ENCODE results near the gene LRP1. TPM values are rescaled to one million over a fixed set of nuclear protein-coding genes. Genes with fewer than 3 reads are reported as not detected.

Gene LRP1
- total and polyA plus RNA-seq, 2 experiments from 2014 or later: 47.8 to 76.8 TPM

GRCh38 chr12:57214398-57214781 is 86.1 kb downstream of the LRP1 start:
- Histone ChIP-seq H3K4me3 (no peak overlapping the region), H3K4me2 (no peak overlapping the region), H3K36me3 (replicated peaks; ENCODE audit: insufficient read depth, low read depth) (no peaks in the 10 kb centered on the region), H3K79me2 (no peaks in the 10 kb centered on the region), H3K4me1 (ENCODE audit: insufficient read depth) (peaks cover 29% of the 10 kb centered on the region), H3K27me3 (peaks cover 47% of the 10 kb centered on the region), H3K9me2 (replicated peaks; ENCODE audit: insufficient read depth) (no peaks in the 10 kb centered on the region), H3K9me3 (ENCODE audit: low read depth) (no peaks in the 10 kb centered on the region), H3K27ac (no peak overlapping the region), H2AFZ (no peak overlapping the region), H4K20me1 (ENCODE audit: insufficient read depth, poor library complexity, severe bottlenecking) (no peaks in the 10 kb centered on the region)
- DNase-seq (ENCODE audit: low spot score): peak; percentile 82
- TF ChIP-seq EZH2phosphoT487 (IDR thresholded peaks at IDR 0.05; ENCODE audit: low read depth, severe bottlenecking, unreplicated experiment): no peak
- peak; percentile 61 for TF ChIP-seq CTCF (IDR thresholded peaks at IDR 0.05; ENCODE audit: poor library complexity)
- TF ChIP-seq EZH2 (IDR thresholded peaks at IDR 0.05; ENCODE audit: borderline replicate concordance): no peak
- 11% methylated on average over 10 of the region's 14 CpGs for WGBS (ENCODE audit: low lambda C conversion rate, missing lambda C conversion rate)

- no peaks in the 10 kb centered on the region for H3K9me3 ChIP-seq (ENCODE audit: low read depth)
- no peak overlapping the region for H3K27ac ChIP-seq
- TF ChIP-seq CTCF (IDR thresholded peaks at IDR 0.05; ENCODE audit: poor library complexity) (no peak), EZH2phosphoT487 (IDR thresholded peaks at IDR 0.05; ENCODE audit: low read depth, severe bottlenecking, unreplicated experiment) (no peak), EZH2 (IDR thresholded peaks at IDR 0.05; ENCODE audit: borderline replicate concordance) (no peak)
- no peak overlapping the region for H3K4me3 ChIP-seq
- no peaks in the 10 kb centered on the region for H3K9me2 ChIP-seq (replicated peaks; ENCODE audit: insufficient read depth)
- H3K4me1 ChIP-seq (ENCODE audit: insufficient read depth): peaks cover 36% of the 10 kb centered on the region
- no peak overlapping the region for H3K4me2 ChIP-seq
- H3K27me3 ChIP-seq: peaks cover 53% of the 10 kb centered on the region
- DNase-seq (ENCODE audit: low spot score): no peak
- no peaks in the 10 kb centered on the region for H3K36me3 ChIP-seq (replicated peaks; ENCODE audit: insufficient read depth, low read depth)
- no peaks in the 10 kb centered on the region for H3K79me2 ChIP-seq
- H2AFZ ChIP-seq: no peak overlapping the region
- H4K20me1 ChIP-seq (ENCODE audit: insufficient read depth, poor library complexity, severe bottlenecking): no peaks in the 10 kb centered on the region
- 64% methylated on average over 11 of the region's 11 CpGs for WGBS (ENCODE audit: low lambda C conversion rate, missing lambda C conversion rate)
Measured at GRCh38 chr12:57215065-57215464, 86.8 kb downstream of the LRP1 start.

GRCh38 chr12:57215668-57216013 is 87.4 kb downstream of the LRP1 start:
- H4K20me1 ChIP-seq (ENCODE audit: insufficient read depth, poor library complexity, severe bottlenecking): no peaks in the 10 kb centered on the region

More at GRCh38 chr12:57215668-57216013, 87.4 kb downstream of the LRP1 start:
- TF ChIP-seq EZH2phosphoT487 (IDR thresholded peaks at IDR 0.05; ENCODE audit: low read depth, severe bottlenecking, unreplicated experiment) (no peak), EZH2 (IDR thresholded peaks at IDR 0.05; ENCODE audit: borderline replicate concordance) (no peak), CTCF (IDR thresholded peaks at IDR 0.05; ENCODE audit: poor library complexity) (no peak)
- no peak for DNase-seq (ENCODE audit: low spot score)
- WGBS (ENCODE audit: low lambda C conversion rate, missing lambda C conversion rate): 45% methylated on average over 7 of the region's 7 CpGs
- peaks cover 58% of the 10 kb centered on the region for H3K27me3 ChIP-seq
- no peak overlapping the region for H3K4me3 ChIP-seq
- no peak overlapping the region for H2AFZ ChIP-seq
- no peaks in the 10 kb centered on the region for H3K36me3 ChIP-seq (replicated peaks; ENCODE audit: insufficient read depth, low read depth)
- peaks cover 41% of the 10 kb centered on the region for H3K4me1 ChIP-seq (ENCODE audit: insufficient read depth)
- H3K9me3 ChIP-seq (ENCODE audit: low read depth): no peaks in the 10 kb centered on the region
- H3K27ac ChIP-seq: no peak overlapping the region
- H3K79me2 ChIP-seq: no peaks in the 10 kb centered on the region
- peak overlapping the region; percentile 99 for H3K4me2 ChIP-seq
- no peaks in the 10 kb centered on the region for H3K9me2 ChIP-seq (replicated peaks; ENCODE audit: insufficient read depth)
